HuH-7 (cell line): ENCODE data around the gene KRTAP9-6.
"Not testable (repeated sequence)": the region's sequence is repeated elsewhere in the genome, so short reads cannot be mapped to it uniquely, and the experiment has no call there.

Experiments
- DNase-seq: peaks from one replicate; pipeline ENCODE4 v3.0.0; 2011; ENCODE audit warnings: low spot score

The KRTAP9-6 gene, protein sequence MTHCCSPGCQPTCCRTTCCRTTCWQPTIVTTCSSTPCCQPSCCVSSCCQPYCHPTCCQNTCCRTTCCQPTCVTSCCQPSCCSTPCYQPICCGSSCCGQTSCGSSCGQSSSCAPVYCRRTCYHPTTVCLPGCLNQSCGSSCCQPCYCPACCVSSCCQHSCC

DNA sequence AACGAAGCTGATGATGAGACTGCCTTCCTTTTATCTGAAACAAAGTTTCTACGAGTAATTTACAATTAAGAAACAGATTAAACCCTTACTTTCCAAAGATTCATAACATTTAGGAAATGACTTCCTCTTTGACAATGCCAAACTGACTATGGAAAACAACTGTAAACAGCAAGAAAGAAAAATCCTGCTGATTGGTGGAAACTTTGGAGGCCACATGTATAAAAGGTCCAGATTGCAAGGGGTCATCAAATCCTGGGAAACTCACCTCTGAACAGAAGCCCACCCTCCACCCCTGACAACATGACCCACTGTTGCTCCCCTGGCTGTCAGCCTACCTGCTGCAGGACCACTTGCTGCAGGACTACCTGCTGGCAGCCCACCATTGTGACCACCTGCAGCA, at the start of gene KRTAP9-6:
KRTAP9-6 (plus strand) TSS at position 301 of the 400 bp plus-strand sequence; CDS start at position 301, 0 bp downstream.
- no peak for DNase-seq

- no peak for DNase-seq
Measured at GRCh38 chr17:41215681-41216080, 49.5 kb upstream of the KRTAP9-6 start.

GRCh38 chr17:41223821-41224220, 41.4 kb upstream of the KRTAP9-6 start:
- DNase-seq, result no peak

GRCh38 chr17:41226051-41226450, 39.1 kb upstream of the KRTAP9-6 start:
- no peak for DNase-seq

DNA sequence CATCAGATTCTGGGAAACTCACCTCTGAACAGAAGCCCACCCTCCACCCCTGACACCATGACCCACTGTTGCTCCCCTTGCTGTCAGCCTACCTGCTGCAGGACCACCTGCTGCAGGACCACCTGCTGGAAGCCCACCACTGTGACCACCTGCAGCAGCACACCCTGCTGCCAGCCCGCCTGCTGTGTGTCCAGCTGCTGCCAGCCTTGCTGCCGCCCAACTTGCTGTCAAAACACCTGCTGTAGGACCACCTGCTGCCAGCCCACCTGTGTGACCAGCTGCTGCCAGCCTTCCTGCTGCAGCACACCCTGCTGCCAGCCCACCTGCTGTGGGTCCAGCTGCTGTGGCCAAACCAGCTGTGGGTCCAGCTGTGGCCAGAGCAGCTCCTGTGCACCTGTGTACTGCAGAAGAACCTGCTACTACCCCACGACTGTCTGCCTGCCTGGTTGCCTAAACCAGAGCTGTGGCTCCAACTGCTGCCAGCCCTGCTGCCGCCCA, 38.5 kb upstream of the KRTAP9-6 start, which contains the start of gene KRTAP9-2:
KRTAP9-2 (plus strand) TSS at position 51 of the 498 bp plus-strand sequence; CDS start at position 58, 7 bp downstream.
- not testable (repeated sequence) for DNase-seq

GRCh38 chr17:41230094-41230493, 35.1 kb upstream of the KRTAP9-6 start:
- no peak for DNase-seq

GRCh38 chr17:41231731-41232130, 33.4 kb upstream of the KRTAP9-6 start:
- no peak for DNase-seq

GRCh38 chr17:41232399-41233105, 32.6 kb upstream of the KRTAP9-6 start, which contains the start of gene KRTAP9-3:
KRTAP9-3 (plus strand) TSS chr17:41232449; CDS start chr17:41232502, 53 bp downstream.
- DNase-seq, result not testable (repeated sequence)

GRCh38 chr17:41237116-41237515, 28.1 kb upstream of the KRTAP9-6 start:
- not testable (repeated sequence) for DNase-seq

GRCh38 chr17:41237949-41238437, 27.2 kb upstream of the KRTAP9-6 start, which contains the start of gene KRTAP9-8:
KRTAP9-8 (plus strand) TSS chr17:41237999; CDS start chr17:41238052, 53 bp downstream.
- not testable (repeated sequence) for DNase-seq

DNA sequence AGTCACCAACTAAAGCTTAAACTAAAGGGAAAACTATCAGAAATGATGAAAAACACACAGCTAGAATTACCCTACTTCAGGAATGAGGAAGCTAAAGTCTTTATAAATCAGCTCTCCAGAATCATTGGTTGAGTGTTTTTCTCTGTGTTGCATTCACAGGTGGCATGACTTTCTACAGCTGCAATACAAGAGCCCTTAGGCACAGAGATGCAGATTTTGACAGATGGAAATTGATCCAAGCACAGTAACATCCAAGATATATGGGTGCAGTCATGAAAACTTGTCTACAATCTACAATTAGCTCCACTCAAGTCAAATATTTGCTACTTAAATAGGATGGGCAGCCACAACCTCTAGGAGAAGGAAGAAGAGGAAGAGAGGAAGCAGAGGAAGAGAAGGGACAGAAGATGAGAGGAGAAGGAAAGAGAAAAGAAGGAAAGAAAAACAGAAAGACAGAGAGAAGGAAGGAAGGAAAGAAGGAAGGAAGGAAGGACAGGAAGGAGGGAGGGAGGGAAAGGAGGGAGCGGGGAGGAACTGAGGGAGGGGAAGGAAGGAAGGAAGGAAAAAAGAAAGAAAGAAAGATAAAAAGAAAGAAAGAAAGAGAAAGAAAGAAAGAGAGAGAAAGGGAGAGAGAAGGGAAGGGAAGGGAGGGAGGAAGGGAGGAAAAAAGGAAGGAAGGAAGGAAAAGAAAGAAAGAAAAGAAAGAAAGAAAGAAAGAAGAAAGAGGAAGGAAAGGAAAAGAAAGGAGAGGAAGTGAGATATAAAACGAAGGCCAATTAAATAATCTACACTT, 18.0 kb upstream of the KRTAP9-6 start:
- DNase-seq, result not testable (repeated sequence)

DNA sequence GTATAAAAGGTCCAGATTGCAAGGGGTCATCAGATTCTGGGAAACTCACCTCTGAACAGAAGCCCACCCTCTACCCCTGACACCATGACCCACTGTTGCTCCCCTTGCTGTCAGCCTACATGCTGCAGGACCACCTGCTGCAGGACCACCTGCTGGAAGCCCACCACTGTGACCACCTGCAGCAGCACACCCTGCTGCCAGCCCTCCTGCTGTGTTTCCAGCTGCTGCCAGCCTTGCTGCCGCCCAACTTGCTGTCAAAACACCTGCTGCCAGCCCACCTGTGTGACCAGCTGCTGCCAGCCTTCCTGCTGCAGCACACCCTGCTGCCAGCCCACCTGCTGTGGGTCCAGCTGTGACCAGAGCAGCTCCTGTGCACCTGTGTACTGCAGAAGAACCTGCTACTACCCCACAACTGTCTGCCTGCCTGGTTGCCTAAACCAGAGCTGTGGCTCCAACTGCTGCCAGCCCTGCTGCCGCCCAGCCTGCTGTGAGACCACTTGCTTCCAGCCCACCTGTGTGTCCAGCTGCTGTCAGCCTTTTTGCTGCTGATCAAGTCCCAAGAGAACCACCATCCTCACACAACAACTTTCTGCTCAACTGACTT, 15.4 kb upstream of the KRTAP9-6 start, which contains the start of gene KRTAP9-4:
KRTAP9-4 (plus strand) TSS at position 51 of the 604 bp plus-strand sequence; CDS start at position 85, 34 bp downstream.
- DNase-seq, result not testable (repeated sequence)

GRCh38 chr17:41251261-41251660, 13.9 kb upstream of the KRTAP9-6 start:
- DNase-seq, result no peak

DNA sequence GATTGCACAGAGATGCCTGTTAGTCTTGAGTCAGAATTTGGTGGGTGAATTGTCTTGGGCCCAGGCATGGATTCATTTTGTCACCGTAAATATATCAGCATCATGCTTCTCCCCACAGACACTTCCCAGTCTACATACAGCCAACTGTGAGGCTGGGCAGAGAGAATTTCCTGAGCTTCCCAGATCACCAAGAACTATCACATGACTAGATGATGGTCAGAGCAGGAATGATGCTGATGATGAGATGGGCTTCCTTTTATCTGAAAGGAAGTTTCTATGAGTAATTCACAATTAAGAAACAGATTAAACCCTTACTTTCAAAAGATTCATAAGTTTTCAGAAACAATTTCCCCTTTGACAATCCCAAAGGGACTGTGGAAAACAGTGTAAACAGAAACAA, 10.3 kb upstream of the KRTAP9-6 start:
- no peak for DNase-seq

DNA sequence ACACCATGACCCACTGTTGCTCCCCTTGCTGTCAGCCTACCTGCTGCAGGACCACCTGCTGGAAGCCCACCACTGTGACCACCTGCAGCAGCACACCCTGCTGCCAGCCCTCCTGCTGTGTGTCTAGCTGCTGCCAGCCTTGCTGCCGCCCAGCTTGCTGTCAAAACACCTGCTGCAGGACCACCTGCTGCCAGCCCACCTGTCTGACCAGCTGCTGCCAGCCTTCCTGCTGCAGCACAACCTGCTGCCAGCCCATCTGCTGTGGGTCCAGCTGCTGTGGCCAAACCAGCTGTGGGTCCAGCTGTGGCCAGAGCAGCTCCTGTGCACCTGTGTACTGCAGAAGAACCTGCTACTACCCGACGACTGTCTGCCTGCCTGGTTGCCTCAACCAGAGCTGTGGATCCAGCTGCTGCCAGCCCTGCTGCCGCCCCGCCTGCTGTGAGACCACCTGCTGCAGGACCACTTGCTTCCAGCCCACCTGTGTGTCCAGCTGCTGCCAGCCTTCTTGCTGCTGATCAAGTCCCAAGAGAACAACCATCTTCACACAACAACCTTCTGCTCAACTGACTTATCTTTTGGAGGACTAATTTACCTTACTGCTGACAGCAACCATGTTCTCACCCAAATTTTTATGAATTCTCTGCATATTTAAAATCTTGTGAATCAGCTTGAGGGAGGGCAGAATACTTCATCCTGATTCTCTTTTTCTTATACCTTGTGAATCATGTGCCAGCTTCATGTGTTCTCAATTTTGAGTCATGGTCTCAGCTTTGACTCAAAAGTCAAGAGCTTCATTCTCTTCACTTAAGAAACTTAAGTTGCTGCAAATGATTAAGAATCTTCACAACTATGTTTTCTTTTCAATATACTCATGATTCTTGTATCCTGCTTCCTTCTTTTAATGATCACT, 9.5 kb upstream of the KRTAP9-6 start, which contains the start of gene KRTAP9-9:
KRTAP9-9 (plus strand) TSS at position 4 of the 910 bp plus-strand sequence.
- not testable (repeated sequence) for DNase-seq

DNA sequence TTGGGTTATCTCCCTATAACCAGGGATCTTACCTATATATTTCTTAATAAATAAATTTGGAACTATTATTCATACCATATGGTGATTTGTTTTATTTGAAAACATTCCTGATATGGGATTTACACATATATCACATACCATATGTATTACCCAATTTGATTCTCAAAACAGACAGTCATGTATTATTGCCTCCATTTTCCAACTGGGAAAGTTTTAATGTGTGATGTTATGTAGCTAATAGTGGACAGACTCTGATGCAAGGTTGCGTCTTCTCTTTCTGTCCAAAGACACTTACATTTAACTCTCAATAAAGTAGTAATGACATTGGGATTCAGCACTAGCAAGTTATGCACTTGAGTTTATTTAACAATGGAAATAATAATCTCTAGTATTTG, 8.9 kb upstream of the KRTAP9-6 start:
- no peak for DNase-seq

- no peak for DNase-seq
Measured at GRCh38 chr17:41258406-41258805, 6.8 kb upstream of the KRTAP9-6 start.

DNA sequence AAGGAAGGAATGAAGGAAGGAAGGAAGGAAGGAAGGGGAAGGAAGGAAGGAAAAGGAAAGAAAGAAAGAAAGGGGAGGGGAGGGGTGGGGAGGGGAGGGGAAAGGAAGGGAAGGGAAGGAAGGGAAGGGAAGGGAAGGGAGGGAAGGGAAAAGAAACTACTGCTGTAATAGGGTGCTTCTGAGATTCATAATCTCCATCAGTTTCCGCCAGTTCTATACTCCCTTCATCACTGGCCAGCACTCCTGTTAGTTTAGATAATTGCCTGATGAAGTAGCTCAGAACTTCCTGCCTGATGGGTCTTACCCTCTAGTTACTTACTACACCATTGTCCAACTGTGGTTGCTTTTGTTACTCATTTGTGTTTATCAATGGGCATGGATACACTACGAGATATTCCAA, 2.0 kb upstream of the KRTAP9-6 start:
- no peak for DNase-seq

- no peak for DNase-seq
Measured at GRCh38 chr17:41264599-41264998, 579 bp upstream of the KRTAP9-6 start.

- no peak for DNase-seq
Measured at GRCh38 chr17:41267711-41268110, 2.5 kb downstream of the KRTAP9-6 start.
